ENCODE data around the gene BGN.

GRCh38 chrX:153538424-153538823, 43.6 kb downstream of the BGN start:
- no peak for TF ChIP-seq POLR2AphosphoS5 (IDR thresholded peaks at IDR 0.05; ENCODE audit: low read depth)
- TF ChIP-seq CTCF (conservative IDR thresholded peaks at IDR 0.05; ENCODE audit: low read depth in 2 of 2) = no peak
- no peak for TF ChIP-seq ZNF331 (CRISPR knock-in tag; IDR thresholded peaks at IDR 0.05; ENCODE audit: low read depth)
- TF ChIP-seq REST (IDR thresholded peaks at IDR 0.05; ENCODE audit: unreplicated experiment) = no peak
- no peak for TF ChIP-seq EZH2 (IDR thresholded peaks at IDR 0.05; ENCODE audit: low read depth, unreplicated experiment)
- TF ChIP-seq EZH2phosphoT487 (IDR thresholded peaks at IDR 0.05; ENCODE audit: unreplicated experiment) = no peak
- TF ChIP-seq STAT1 (IDR thresholded peaks at IDR 0.05; ENCODE audit: unreplicated experiment) = no peak
- TF ChIP-seq JUNB (IDR thresholded peaks at IDR 0.05; ENCODE audit: unreplicated experiment) = no peak
- TF ChIP-seq CREB1 (CRISPR knock-in tag; IDR thresholded peaks at IDR 0.05; ENCODE audit: low read depth) = no peak
- TF ChIP-seq ETS1 (IDR thresholded peaks at IDR 0.05) = no peak
- no peak for TF ChIP-seq ZNF114 (CRISPR knock-in tag; IDR thresholded peaks at IDR 0.05)
- no peak for TF ChIP-seq NANOG (IDR thresholded peaks at IDR 0.05; ENCODE audit: borderline replicate concordance)
- no peak for TF ChIP-seq ZNF462 (CRISPR knock-in tag; IDR thresholded peaks at IDR 0.05)

Measured in GM23338 (cell line).